NCI-H748 treated with DMSO at 0.1 percent for 48 hours (cell line): ENCODE results near the gene CNTD1.

ENCODE experiments used
- DNase-seq: peaks from one replicate; lab custom pipeline; 2025; lab: John Stamatoyannopoulos, UW

The CNTD1 gene

GRCh38 chr17:42806249-42806648, 7.6 kb downstream of the CNTD1 start:
- no peak for DNase-seq

- no peak for DNase-seq
These were observed 10.6 kb downstream of the CNTD1 start for GRCh38 chr17:42809250-42809649.

- no peak for DNase-seq
These were observed 16.2 kb downstream of the CNTD1 start for GRCh38 chr17:42814633-42815399.

GRCh38 chr17:42817866-42818265, 19.2 kb downstream of the CNTD1 start:
- no peak for DNase-seq

- DNase-seq: no peak
These were observed 19.7 kb downstream of the CNTD1 start for GRCh38 chr17:42818379-42818778.

- peak; percentile 39 for DNase-seq
These were observed 21.4 kb downstream of the CNTD1 start for GRCh38 chr17:42819939-42820535.

- no peak for DNase-seq
These were observed 22.5 kb downstream of the CNTD1 start for GRCh38 chr17:42821176-42821575.

- DNase-seq: no peak
These were observed 28.8 kb downstream of the CNTD1 start for GRCh38 chr17:42827472-42827871.

- DNase-seq: no peak
These were observed 32.3 kb downstream of the CNTD1 start for GRCh38 chr17:42830971-42831370.

- no peak for DNase-seq
These were observed 33.7 kb downstream of the CNTD1 start for GRCh38 chr17:42832213-42832933.

GRCh38 chr17:42832934-42833766, 34.5 kb downstream of the CNTD1 start, which contains the start of gene PSME3:
TSS of gene PSME3 (plus strand) at chr17:42833397. CDS start at chr17:42833632, 235 bp downstream.
- DNase-seq: peak; percentile 67

- no peak for DNase-seq
These were observed 35.2 kb downstream of the CNTD1 start for GRCh38 chr17:42833767-42834422.

- DNase-seq: no peak
These were observed 37.1 kb downstream of the CNTD1 start for GRCh38 chr17:42835732-42836131.

GRCh38 chr17:42841975-42842685, 43.5 kb downstream of the CNTD1 start:
- DNase-seq: no peak

- DNase-seq: peak; percentile 67
These were observed 44.8 kb downstream of the CNTD1 start for GRCh38 chr17:42843358-42843934.

GRCh38 chr17:42844271-42844670, 45.6 kb downstream of the CNTD1 start, which contains the start of gene AOC2:
TSS of gene AOC2 (plus strand) at chr17:42844580. CDS start at chr17:42844627, 47 bp downstream.
- no peak for DNase-seq

GRCh38 chr17:42844761-42845555, 46.3 kb downstream of the CNTD1 start:
- DNase-seq: no peak

GRCh38 chr17:42845556-42845917, 46.9 kb downstream of the CNTD1 start:
- DNase-seq: no peak

GRCh38 chr17:42845918-42846593, 47.4 kb downstream of the CNTD1 start:
- no peak for DNase-seq
